ENCODE measurements around the gene KCTD14. TPM values are rescaled to one million over a fixed set of nuclear protein-coding genes. Genes with fewer than 3 reads are reported as not detected.
A peak's percentile ranks its signal among the peaks of the same experiment; 100 is the strongest.

KCTD14 gene
- total and polyA plus RNA-seq, 2 experiments from 2014 or later: 6.0 to 8.1 TPM

DNA sequence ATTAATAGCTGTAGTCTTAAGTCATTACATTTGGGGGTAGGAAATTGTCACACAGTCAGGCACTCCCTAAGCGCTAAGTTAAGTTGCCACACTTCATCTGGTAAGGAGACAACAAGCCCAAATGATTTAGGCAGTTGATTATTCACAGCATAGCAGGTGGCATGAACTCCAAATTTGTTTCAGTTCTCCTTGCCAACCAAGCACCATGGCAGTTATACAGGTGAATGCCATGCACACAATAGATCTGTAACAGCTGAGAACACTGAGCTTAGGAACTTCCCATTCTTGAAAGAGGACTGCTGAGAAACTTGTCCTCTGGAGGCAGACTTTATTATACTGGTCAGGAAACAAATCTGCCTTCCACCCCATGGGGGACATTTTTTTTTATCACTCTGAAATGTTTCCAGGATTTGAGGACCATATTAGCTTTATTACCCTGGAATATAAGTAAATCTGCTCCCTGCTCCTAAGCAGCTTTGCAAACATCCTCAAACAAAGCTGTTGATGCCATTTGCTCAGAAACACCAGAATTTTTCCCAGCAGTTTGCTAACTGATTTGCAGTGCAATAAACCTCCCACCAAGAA is 23.5 kb downstream of the KCTD14 start:
- Histone ChIP-seq H3K4me3 (no peak overlapping the region), H4K20me1 (ENCODE audit: insufficient read depth, poor library complexity, severe bottlenecking) (no peaks in the 10 kb centered on the region), H3K27ac (no peak overlapping the region), H3K79me2 (no peaks in the 10 kb centered on the region), H3K9me2 (replicated peaks; ENCODE audit: insufficient read depth) (no peaks in the 10 kb centered on the region), H2AFZ (no peak overlapping the region), H3K27me3 (no peaks in the 10 kb centered on the region), H3K36me3 (replicated peaks; ENCODE audit: insufficient read depth, low read depth) (no peaks in the 10 kb centered on the region), H3K4me1 (ENCODE audit: insufficient read depth) (peaks cover 4% of the 10 kb centered on the region), H3K4me2 (no peak overlapping the region), H3K9me3 (ENCODE audit: low read depth) (no peaks in the 10 kb centered on the region)
- TF ChIP-seq EZH2 (IDR thresholded peaks at IDR 0.05; ENCODE audit: borderline replicate concordance) (no peak), EZH2phosphoT487 (IDR thresholded peaks at IDR 0.05; ENCODE audit: low read depth, severe bottlenecking, unreplicated experiment) (no peak)
- TF ChIP-seq, protein P1, sequence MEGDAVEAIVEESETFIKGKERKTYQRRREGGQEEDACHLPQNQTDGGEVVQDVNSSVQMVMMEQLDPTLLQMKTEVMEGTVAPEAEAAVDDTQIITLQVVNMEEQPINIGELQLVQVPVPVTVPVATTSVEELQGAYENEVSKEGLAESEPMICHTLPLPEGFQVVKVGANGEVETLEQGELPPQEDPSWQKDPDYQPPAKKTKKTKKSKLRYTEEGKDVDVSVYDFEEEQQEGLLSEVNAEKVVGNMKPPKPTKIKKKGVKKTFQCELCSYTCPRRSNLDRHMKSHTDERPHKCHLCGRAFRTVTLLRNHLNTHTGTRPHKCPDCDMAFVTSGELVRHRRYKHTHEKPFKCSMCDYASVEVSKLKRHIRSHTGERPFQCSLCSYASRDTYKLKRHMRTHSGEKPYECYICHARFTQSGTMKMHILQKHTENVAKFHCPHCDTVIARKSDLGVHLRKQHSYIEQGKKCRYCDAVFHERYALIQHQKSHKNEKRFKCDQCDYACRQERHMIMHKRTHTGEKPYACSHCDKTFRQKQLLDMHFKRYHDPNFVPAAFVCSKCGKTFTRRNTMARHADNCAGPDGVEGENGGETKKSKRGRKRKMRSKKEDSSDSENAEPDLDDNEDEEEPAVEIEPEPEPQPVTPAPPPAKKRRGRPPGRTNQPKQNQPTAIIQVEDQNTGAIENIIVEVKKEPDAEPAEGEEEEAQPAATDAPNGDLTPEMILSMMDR (IDR thresholded peaks at IDR 0.05; ENCODE audit: poor library complexity): no peak
- WGBS (ENCODE audit: low lambda C conversion rate, missing lambda C conversion rate): 95% methylated on average over 1 of the region's 1 CpG
- no peak for DNase-seq (ENCODE audit: low spot score)

DNA sequence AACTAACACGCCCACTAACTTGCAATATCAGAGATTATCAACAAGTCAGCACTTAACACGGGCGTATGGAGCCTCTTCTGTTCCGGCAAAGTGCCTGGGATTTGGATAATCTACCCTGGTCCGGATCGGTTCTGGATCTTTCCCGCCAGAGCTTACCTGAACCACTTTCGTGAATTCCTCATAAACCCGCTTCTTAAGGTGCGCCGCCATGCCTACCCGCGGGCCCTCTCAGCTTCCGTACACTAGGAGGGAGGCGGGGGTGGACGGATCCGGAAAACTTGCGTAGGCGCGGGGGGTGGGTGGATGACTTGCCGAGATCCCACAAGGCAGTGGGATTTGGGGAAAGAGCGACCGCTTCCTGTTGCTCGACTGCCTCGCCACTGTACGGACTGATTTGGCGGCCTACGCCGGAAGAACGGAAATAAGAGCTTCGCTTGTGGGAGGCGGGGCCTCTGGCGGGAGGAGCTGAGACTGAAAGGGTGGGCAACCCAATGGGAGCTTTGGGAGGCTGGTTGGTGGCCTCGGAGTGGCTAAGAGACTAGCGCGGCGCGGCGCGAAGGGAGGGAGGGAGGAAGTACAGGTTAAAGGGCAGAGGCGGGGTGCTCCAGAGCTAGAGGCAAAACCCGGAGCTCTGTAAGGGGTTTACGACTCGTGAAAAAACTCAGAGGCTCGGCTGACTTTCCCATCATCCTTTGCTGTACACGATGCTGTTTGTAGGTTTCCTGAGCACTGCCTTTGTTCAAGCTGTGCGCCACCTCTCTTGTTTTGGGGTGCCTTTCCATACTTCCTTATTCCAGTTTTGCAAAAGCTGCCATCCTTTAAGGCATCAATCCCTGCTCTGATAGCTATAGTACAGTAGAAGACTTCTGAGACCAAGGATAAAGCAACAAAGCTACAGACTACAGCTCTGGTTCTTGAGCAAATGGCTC is 28.4 kb downstream of the KCTD14 start, which contains the start of gene INTS4:
INTS4 (minus strand) TSS at position 235 of the 929 bp plus-strand sequence; CDS start at position 210, 25 bp downstream.
- H3K4me2 ChIP-seq: peak within 1 kb of the TSS; percentile 87
- H2AFZ ChIP-seq: peak within 1 kb of the TSS; percentile 85
- WGBS (ENCODE audit: low lambda C conversion rate, missing lambda C conversion rate): 1% methylated on average over 44 of the region's 47 CpGs
- TF ChIP-seq, protein P1 (IDR thresholded peaks at IDR 0.05; ENCODE audit: poor library complexity): no peak
- TF ChIP-seq EZH2phosphoT487 (IDR thresholded peaks at IDR 0.05; ENCODE audit: low read depth, severe bottlenecking, unreplicated experiment) (no peak), EZH2 (IDR thresholded peaks at IDR 0.05; ENCODE audit: borderline replicate concordance) (no peak)
- peaks cover 4% of the 10 kb centered on the region for H3K4me1 ChIP-seq (ENCODE audit: insufficient read depth)
- peak within 1 kb of the TSS; percentile 51 for H3K4me3 ChIP-seq
- H3K36me3 ChIP-seq (replicated peaks; ENCODE audit: insufficient read depth, low read depth): no peaks in the 10 kb centered on the region
- no peaks in the 10 kb centered on the region for H3K27me3 ChIP-seq
- peak within 1 kb of the TSS; percentile 84 for H3K27ac ChIP-seq
- peaks cover 25% of the 10 kb centered on the region for H3K79me2 ChIP-seq
- H3K9me2 ChIP-seq (replicated peaks; ENCODE audit: insufficient read depth): no peaks in the 10 kb centered on the region
- H4K20me1 ChIP-seq (ENCODE audit: insufficient read depth, poor library complexity, severe bottlenecking): no peaks in the 10 kb centered on the region
- H3K9me3 ChIP-seq (ENCODE audit: low read depth): no peaks in the 10 kb centered on the region
- DNase-seq (ENCODE audit: low spot score): peak; percentile 99

DNA sequence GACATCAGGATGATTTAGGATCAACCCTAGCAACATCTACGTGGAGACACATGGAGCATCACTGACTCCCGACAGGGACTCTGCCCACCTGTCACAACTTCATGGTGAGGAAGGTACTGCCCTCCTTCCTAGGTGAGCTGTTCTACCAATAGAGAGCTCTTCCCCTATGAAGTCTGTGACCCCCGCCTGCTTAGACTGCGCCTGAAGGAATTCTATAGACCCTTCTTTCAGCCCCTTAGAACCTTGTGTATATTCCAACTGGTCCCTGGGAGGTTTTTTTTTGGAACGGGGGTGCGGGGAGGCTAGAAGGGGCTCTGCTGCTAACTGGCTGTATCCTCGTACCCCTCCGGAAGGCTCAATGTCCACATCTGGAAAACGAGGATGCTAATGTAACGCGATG is 29.2 kb downstream of the KCTD14 start:
- Histone ChIP-seq H3K79me2 (peaks cover 25% of the 10 kb centered on the region), H3K4me3 (peak overlapping the region; percentile 51), H3K27ac (peak overlapping the region; percentile 3), H3K36me3 (replicated peaks; ENCODE audit: insufficient read depth, low read depth) (no peaks in the 10 kb centered on the region), H3K4me2 (peak overlapping the region; percentile 87), H4K20me1 (ENCODE audit: insufficient read depth, poor library complexity, severe bottlenecking) (no peaks in the 10 kb centered on the region), H3K4me1 (ENCODE audit: insufficient read depth) (peaks cover 4% of the 10 kb centered on the region), H3K9me2 (replicated peaks; ENCODE audit: insufficient read depth) (no peaks in the 10 kb centered on the region), H3K27me3 (no peaks in the 10 kb centered on the region), H3K9me3 (ENCODE audit: low read depth) (no peaks in the 10 kb centered on the region), H2AFZ (peak overlapping the region; percentile 50)
- TF ChIP-seq EZH2phosphoT487 (IDR thresholded peaks at IDR 0.05; ENCODE audit: low read depth, severe bottlenecking, unreplicated experiment): no peak
- TF ChIP-seq, protein P1 (IDR thresholded peaks at IDR 0.05; ENCODE audit: poor library complexity): no peak
- no peak for TF ChIP-seq EZH2 (IDR thresholded peaks at IDR 0.05; ENCODE audit: borderline replicate concordance)
- WGBS (ENCODE audit: low lambda C conversion rate, missing lambda C conversion rate): 7% methylated on average over 11 of the region's 11 CpGs
- no peak for DNase-seq (ENCODE audit: low spot score)
